ENCODE measurements around the gene MYZAP.

- TF ChIP-seq CTCF (IDR thresholded peaks at IDR 0.05 in 2 of 3, conservative IDR thresholded peaks at IDR 0.05 in 1 of 3; ENCODE audit: control insufficient read depth in 2 of 3, extremely low read depth in 1 of 3, insufficient read depth in 1 of 3, low read depth in 3 of 3, low read length in 3 of 3), result no peak
- TF ChIP-seq E2F4 (IDR thresholded peaks at IDR 0.05; ENCODE audit: low read depth, low read length), result no peak
Observed at GRCh38 chr15:57675481-57676181, 83.9 kb downstream of the MYZAP start.

Measured in GM12878 (cell line).